Colonic mucosa (tissue), 4 donors: ENCODE results near the gene HTD2. TPM values are rescaled to one million over a fixed set of nuclear protein-coding genes. Genes with fewer than 3 reads are reported as not detected.

Source experiments
- DNase-seq: peaks from one replicate; pipeline ENCODE4 v3.0.0-alpha.2; 2020
- H3K27ac ChIP-seq: fragments of 200-600 bp; one replicate; pipeline ENCODE4 v1.8.0; 2021
- H3K27me3 ChIP-seq: fragments of 200-600 bp; one replicate; pipeline ENCODE4 v1.8.0; 2021
- H3K36me3 ChIP-seq: fragments of 200-600 bp; one replicate; pipeline ENCODE4 v1.8.0; 2021
- H3K4me1 ChIP-seq: fragments of 200-600 bp; one replicate; pipeline ENCODE4 v1.8.0; 2021; ENCODE audit warnings: mild to moderate bottlenecking
- H3K4me3 ChIP-seq: fragments of 200-600 bp; one replicate; pipeline ENCODE4 v1.8.0; 2021
- H3K9ac ChIP-seq, 2 donors: one replicate each; pipeline ENCODE4 v1.7.0; 2013; ENCODE audit warnings: control low read depth in 2 of 2, low read depth in 2 of 2, low read length in 2 of 2
- H3K9me3 ChIP-seq: fragments of 200-600 bp; one replicate; pipeline ENCODE4 v1.8.0; 2021
- CTCF ChIP-seq: fragments of 200-600 bp; IDR thresholded peaks from one replicate; pipeline ENCODE4 v1.8.0; 2022; ENCODE audit warnings: antibody characterized with exemption, mild to moderate bottlenecking
- intact Hi-C: fragments of 100-400 bp; cut with DNase I; formaldehyde crosslinking; loops from one replicate; pipeline ENCODE4 v1.14.1; 2022
- total RNA-seq, 2 donors: library from RNA; stranded (reverse); fragmentation: NEBNext Ultra II Directional in 1 of 2; extraction: Animal tissue kit (Norgen Biotek cat#: 25700) in 1 of 2; gene quantifications; one replicate each; pipeline ENCODE4 v1.2.1, GENCODE V29; 2021
- donor health status: healthy.
- donor health status: DM: no; HTN: no; CAD: no.
- donor health status: DM: no; HTN: no; CAD: no.

HTD2 gene
- total RNA-seq, 2 donors from 2014 or later = 9.6 to 13.6 TPM

- H3K4me3 ChIP-seq = no peak overlapping the region
- intact Hi-C loops = no loop called here
- H3K27me3 ChIP-seq = no peaks in the 10 kb centered on the region
- no peak overlapping the region for H3K9ac ChIP-seq
- H3K9me3 ChIP-seq = no peaks in the 10 kb centered on the region
- DNase-seq = no peak
- H3K36me3 ChIP-seq = no peaks in the 10 kb centered on the region
- no peak overlapping the region for H3K27ac ChIP-seq
- H3K4me1 ChIP-seq = no peaks in the 10 kb centered on the region
- TF ChIP-seq CTCF = no peak
Measured at GRCh38 chr3:58351920-58352319, 45.6 kb downstream of the HTD2 start.

- no peak overlapping the region for H3K9ac ChIP-seq
- DNase-seq = no peak
- no peaks in the 10 kb centered on the region for H3K4me1 ChIP-seq
- intact Hi-C loops = no loop called here
- no peaks in the 10 kb centered on the region for H3K27me3 ChIP-seq
- H3K9me3 ChIP-seq = no peaks in the 10 kb centered on the region
- no peak overlapping the region for H3K27ac ChIP-seq
- H3K4me3 ChIP-seq = no peak overlapping the region
- TF ChIP-seq CTCF = no peak
- H3K36me3 ChIP-seq = no peaks in the 10 kb centered on the region
Measured at GRCh38 chr3:58352626-58353025, 46.3 kb downstream of the HTD2 start.

- Histone ChIP-seq H3K4me1 (no peaks in the 10 kb centered on the region), H3K27ac (no peak overlapping the region), H3K27me3 (no peaks in the 10 kb centered on the region), H3K36me3 (no peaks in the 10 kb centered on the region), H3K9ac (no peak overlapping the region), H3K9me3 (no peaks in the 10 kb centered on the region), H3K4me3 (no peak overlapping the region)
- intact Hi-C loops = no loop called here
- no peak for DNase-seq
- no peak for TF ChIP-seq CTCF
Measured at GRCh38 chr3:58353722-58354553, 47.6 kb downstream of the HTD2 start.

GRCh38 chr3:58355179-58355578 is 48.9 kb downstream of the HTD2 start:
- H3K4me1 ChIP-seq = no peaks in the 10 kb centered on the region
- H3K9me3 ChIP-seq = no peaks in the 10 kb centered on the region
- H3K27ac ChIP-seq = no peak overlapping the region
- DNase-seq = no peak
- no peaks in the 10 kb centered on the region for H3K36me3 ChIP-seq
- intact Hi-C loops = no loop called here
- TF ChIP-seq CTCF = no peak
- no peaks in the 10 kb centered on the region for H3K27me3 ChIP-seq
- H3K9ac ChIP-seq = no peak overlapping the region
- H3K4me3 ChIP-seq = no peak overlapping the region

- no peak for TF ChIP-seq CTCF
- Histone ChIP-seq H3K4me1 (no peaks in the 10 kb centered on the region), H3K4me3 (no peak overlapping the region), H3K27me3 (no peaks in the 10 kb centered on the region), H3K36me3 (no peaks in the 10 kb centered on the region), H3K27ac (no peak overlapping the region), H3K9ac (no peak overlapping the region), H3K9me3 (no peaks in the 10 kb centered on the region)
- no peak for DNase-seq
- intact Hi-C loops = no loop called here
Measured at GRCh38 chr3:58356054-58356453, 49.7 kb downstream of the HTD2 start.
